ENCODE results near the gene EXOC3L2. TPM values are rescaled to one million over a fixed set of nuclear protein-coding genes. Genes with fewer than 3 reads are reported as not detected.

Gene EXOC3L2
- total RNA-seq, 1 experiment from 2014 or later, result not detected

DNA sequence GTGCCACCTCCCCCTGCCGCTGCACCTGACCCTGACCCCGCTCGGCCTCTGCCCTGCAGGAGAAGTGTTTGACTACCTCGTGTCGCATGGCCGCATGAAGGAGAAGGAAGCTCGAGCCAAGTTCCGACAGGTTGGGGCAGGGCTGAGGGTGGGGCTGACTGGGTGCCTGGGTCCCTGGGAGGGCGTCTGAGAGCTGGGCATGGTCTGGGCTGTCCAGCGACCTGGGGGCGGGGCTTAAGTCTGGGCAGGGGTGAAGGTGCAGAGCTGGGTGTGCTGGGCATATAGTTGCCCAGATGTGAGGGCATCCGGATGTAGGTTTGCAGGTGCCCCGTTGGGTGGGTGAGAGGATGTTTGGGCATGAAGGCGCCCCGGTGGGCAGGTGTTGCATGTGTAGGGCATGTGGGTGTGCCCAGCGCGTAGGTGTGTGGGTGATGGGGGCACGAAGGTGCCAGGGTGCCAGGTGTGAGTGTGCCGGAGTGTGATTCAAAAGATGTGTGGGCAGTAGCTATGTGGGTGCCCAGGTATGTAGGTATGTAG, 19.6 kb upstream of the EXOC3L2 start:
- no peak for DNase-seq (ENCODE audit: low read depth, low spot score)
- Histone ChIP-seq H3K4me3 (replicated peaks in 1 of 2; ENCODE audit: low read depth in 1 of 2, low read length in 2 of 2) (no peak overlapping the region), H3K9me2 (ENCODE audit: insufficient read depth) (no peaks in the 10 kb centered on the region), H4K20me1 (ENCODE audit: insufficient read depth) (no peaks in the 10 kb centered on the region), H3K4me1 (ENCODE audit: control insufficient read depth in 1 of 2, insufficient read depth in 2 of 2, low read length in 2 of 2) (no peaks in the 10 kb centered on the region), H3K27me3 (ENCODE audit: insufficient read depth, low read length) (no peaks in the 10 kb centered on the region), H3K79me2 (ENCODE audit: insufficient read depth, low read length) (no peaks in the 10 kb centered on the region), H3K27ac (ENCODE audit: low read depth, low read length) (no peak overlapping the region), H3K4me2 (ENCODE audit: low read length) (no peak overlapping the region), H2AFZ (ENCODE audit: low read depth, low read length, poor library complexity, severe bottlenecking) (no peak overlapping the region), H3K9me3 (ENCODE audit: control insufficient read depth in 1 of 2, insufficient read depth in 1 of 2, low read depth in 1 of 2, low read length in 2 of 2) (no peaks in the 10 kb centered on the region), H3K9ac (ENCODE audit: low read length) (no peak overlapping the region), H3K36me3 (ENCODE audit: control insufficient read depth in 1 of 2, insufficient read depth in 2 of 2, low read length in 2 of 2) (peaks cover 2 to 4% of the 10 kb centered on the region in 2 experiments; a peak in 3 of 4 replicates)
- ChIA-PET POLR2A (no interaction called here), RAD21 (ENCODE audit: low non-redundant PET in 1 of 2, low total read pairs in 2 of 2, uncharacterized antibody in 2 of 2, unreplicated experiment in 2 of 2) (no interaction called here), CTCF (no interaction called here)
- intact Hi-C loops (cut with micrococcal nuclease), result no loop called here
- TF ChIP-seq EZH2 (IDR thresholded peaks at IDR 0.05), result no peak
- TF ChIP-seq POLR2A (IDR thresholded peaks at IDR 0.05; ENCODE audit: borderline replicate concordance, extremely low read depth, insufficient read depth, insufficient read length), result no peak
- TF ChIP-seq SIN3A (IDR thresholded peaks at IDR 0.05; ENCODE audit: low read depth), result no peak
- TF ChIP-seq, protein P1, sequence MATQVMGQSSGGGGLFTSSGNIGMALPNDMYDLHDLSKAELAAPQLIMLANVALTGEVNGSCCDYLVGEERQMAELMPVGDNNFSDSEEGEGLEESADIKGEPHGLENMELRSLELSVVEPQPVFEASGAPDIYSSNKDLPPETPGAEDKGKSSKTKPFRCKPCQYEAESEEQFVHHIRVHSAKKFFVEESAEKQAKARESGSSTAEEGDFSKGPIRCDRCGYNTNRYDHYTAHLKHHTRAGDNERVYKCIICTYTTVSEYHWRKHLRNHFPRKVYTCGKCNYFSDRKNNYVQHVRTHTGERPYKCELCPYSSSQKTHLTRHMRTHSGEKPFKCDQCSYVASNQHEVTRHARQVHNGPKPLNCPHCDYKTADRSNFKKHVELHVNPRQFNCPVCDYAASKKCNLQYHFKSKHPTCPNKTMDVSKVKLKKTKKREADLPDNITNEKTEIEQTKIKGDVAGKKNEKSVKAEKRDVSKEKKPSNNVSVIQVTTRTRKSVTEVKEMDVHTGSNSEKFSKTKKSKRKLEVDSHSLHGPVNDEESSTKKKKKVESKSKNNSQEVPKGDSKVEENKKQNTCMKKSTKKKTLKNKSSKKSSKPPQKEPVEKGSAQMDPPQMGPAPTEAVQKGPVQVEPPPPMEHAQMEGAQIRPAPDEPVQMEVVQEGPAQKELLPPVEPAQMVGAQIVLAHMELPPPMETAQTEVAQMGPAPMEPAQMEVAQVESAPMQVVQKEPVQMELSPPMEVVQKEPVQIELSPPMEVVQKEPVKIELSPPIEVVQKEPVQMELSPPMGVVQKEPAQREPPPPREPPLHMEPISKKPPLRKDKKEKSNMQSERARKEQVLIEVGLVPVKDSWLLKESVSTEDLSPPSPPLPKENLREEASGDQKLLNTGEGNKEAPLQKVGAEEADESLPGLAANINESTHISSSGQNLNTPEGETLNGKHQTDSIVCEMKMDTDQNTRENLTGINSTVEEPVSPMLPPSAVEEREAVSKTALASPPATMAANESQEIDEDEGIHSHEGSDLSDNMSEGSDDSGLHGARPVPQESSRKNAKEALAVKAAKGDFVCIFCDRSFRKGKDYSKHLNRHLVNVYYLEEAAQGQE (IDR thresholded peaks at IDR 0.05; ENCODE audit: low read depth), result no peak
- no peak for TF ChIP-seq ELF1 (IDR thresholded peaks at IDR 0.05; ENCODE audit: borderline replicate concordance, low read depth)
- no peak for TF ChIP-seq ZFX (IDR thresholded peaks at IDR 0.05)
- no peak for TF ChIP-seq SRF (IDR thresholded peaks at IDR 0.05; ENCODE audit: low read depth)
- TF ChIP-seq SP1 (IDR thresholded peaks at IDR 0.05; ENCODE audit: low read depth), result no peak
- no TSS peak for BruUV-seq (replicated peaks)
- ATAC-seq, result no peak

Data from HCT116 (cell line).